SJSA1 (cell line): ENCODE data around the gene NT5C3A. TPM values are rescaled to one million over a fixed set of nuclear protein-coding genes. Genes with fewer than 3 reads are reported as not detected.
A peak's percentile ranks its signal among the peaks of the same experiment; 100 is the strongest.

Experiments
- DNase-seq, 2 experiments: peaks; one replicate each; pipeline ENCODE4 v3.0.0-alpha.2; 2015 to 2020; ENCODE audit warnings: low spot score in 2 of 2, low read depth in 1 of 2
- H3K27ac ChIP-seq: fragments of 250-450 bp; sonication (Bioruptor Pico); 2 replicates; pipeline ENCODE4 v1.5.1; 2020; ENCODE audit warnings: mild to moderate bottlenecking, moderate library complexity
- H3K27me3 ChIP-seq: fragments of 250-450 bp; sonication (Bioruptor Pico); replicated peaks from 2 replicates; pipeline ENCODE4 v1.5.1; 2020; ENCODE audit warnings: mild to moderate bottlenecking, moderate library complexity
- H3K36me3 ChIP-seq: fragments of 250-450 bp; sonication (Bioruptor Pico); 2 replicates; pipeline ENCODE4 v1.5.1; 2020; ENCODE audit warnings: mild to moderate bottlenecking
- H3K4me1 ChIP-seq: fragments of 250-450 bp; sonication (Bioruptor Pico); replicated peaks from 2 replicates; pipeline ENCODE4 v1.6.1; 2021; ENCODE audit warnings: mild to moderate bottlenecking
- H3K4me3 ChIP-seq: fragments of 250-450 bp; sonication (Bioruptor Pico); 2 replicates; pipeline ENCODE4 v1.5.1; 2020; ENCODE audit warnings: mild to moderate bottlenecking
- H3K9me3 ChIP-seq: fragments of 250-450 bp; sonication (Bioruptor Pico); replicated peaks from 2 replicates; pipeline ENCODE4 v1.5.1; 2020; ENCODE audit warnings: mild to moderate bottlenecking
- total RNA-seq: library from RNA; depleted of rRNA; stranded (reverse); fragments of >200 nt; shearing (Covaris generic); gene quantifications from 2 replicates; pipeline ENCODE4 v1.2.3, GENCODE V29; 2014

NT5C3A gene
- total RNA-seq, 1 experiment from 2014 or later = 31.1 TPM

- Histone ChIP-seq H3K27ac (peak overlapping the region; percentile 63), H3K27me3 (no peaks in the 10 kb centered on the region), H3K9me3 (no peaks in the 10 kb centered on the region), H3K36me3 (peaks cover 26% of the 10 kb centered on the region), H3K4me3 (no peak overlapping the region), H3K4me1 (peaks cover 13% of the 10 kb centered on the region)
- peak in 1 of 2 experiments; percentile 41 for DNase-seq
Measured at GRCh38 chr7:33091111-33091531, 28.5 kb upstream of the NT5C3A start.

GRCh38 chr7:33089142-33089541 lies 26.6 kb upstream of the NT5C3A start:
- DNase-seq = no peak
- H3K27ac ChIP-seq = no peak overlapping the region
- peaks cover 13% of the 10 kb centered on the region for H3K4me1 ChIP-seq

GRCh38 chr7:33087858-33088257 lies 25.3 kb upstream of the NT5C3A start:
- H3K4me3 ChIP-seq = no peak overlapping the region
- no peak overlapping the region for H3K27ac ChIP-seq
- no peaks in the 10 kb centered on the region for H3K9me3 ChIP-seq
- peaks cover 13% of the 10 kb centered on the region for H3K4me1 ChIP-seq
- no peaks in the 10 kb centered on the region for H3K36me3 ChIP-seq
- H3K27me3 ChIP-seq = no peaks in the 10 kb centered on the region
- DNase-seq = no peak

More at GRCh38 chr7:33089142-33089541, 26.6 kb upstream of the NT5C3A start:
- Histone ChIP-seq H3K4me3 (no peak overlapping the region), H3K36me3 (peaks cover 10% of the 10 kb centered on the region), H3K27me3 (no peaks in the 10 kb centered on the region), H3K9me3 (no peaks in the 10 kb centered on the region)

- H3K36me3 ChIP-seq = no peaks in the 10 kb centered on the region
- no peak for DNase-seq
- H3K9me3 ChIP-seq = no peaks in the 10 kb centered on the region
- no peak overlapping the region for H3K27ac ChIP-seq
- no peaks in the 10 kb centered on the region for H3K27me3 ChIP-seq
- no peak overlapping the region for H3K4me3 ChIP-seq
- peaks cover 13% of the 10 kb centered on the region for H3K4me1 ChIP-seq
Measured at GRCh38 chr7:33087356-33087755, 24.8 kb upstream of the NT5C3A start.

GRCh38 chr7:33079763-33080690 lies 17.5 kb upstream of the NT5C3A start:
- no peaks in the 10 kb centered on the region for H3K27me3 ChIP-seq
- no peaks in the 10 kb centered on the region for H3K4me1 ChIP-seq
- H3K27ac ChIP-seq = no peak overlapping the region
- no peak for DNase-seq
- no peaks in the 10 kb centered on the region for H3K9me3 ChIP-seq
- H3K4me3 ChIP-seq = no peak overlapping the region
- H3K36me3 ChIP-seq = no peaks in the 10 kb centered on the region

- Histone ChIP-seq H3K27me3 (no peaks in the 10 kb centered on the region), H3K4me3 (no peak overlapping the region), H3K4me1 (no peaks in the 10 kb centered on the region), H3K9me3 (no peaks in the 10 kb centered on the region), H3K36me3 (no peaks in the 10 kb centered on the region), H3K27ac (no peak overlapping the region)
- no peak for DNase-seq
Measured at GRCh38 chr7:33079096-33079495, 16.5 kb upstream of the NT5C3A start.

GRCh38 chr7:33076737-33077136 lies 14.2 kb upstream of the NT5C3A start:
- H3K9me3 ChIP-seq = no peaks in the 10 kb centered on the region
- no peaks in the 10 kb centered on the region for H3K36me3 ChIP-seq
- no peak overlapping the region for H3K27ac ChIP-seq
- peaks cover 14% of the 10 kb centered on the region for H3K4me1 ChIP-seq
- no peaks in the 10 kb centered on the region for H3K27me3 ChIP-seq
- DNase-seq = no peak
- no peak overlapping the region for H3K4me3 ChIP-seq

- Histone ChIP-seq H3K36me3 (no peaks in the 10 kb centered on the region), H3K9me3 (no peaks in the 10 kb centered on the region), H3K27me3 (no peaks in the 10 kb centered on the region), H3K4me3 (no peak overlapping the region), H3K27ac (no peak overlapping the region), H3K4me1 (peaks cover 18% of the 10 kb centered on the region)
- no peak for DNase-seq
Measured at GRCh38 chr7:33075818-33076518, 13.4 kb upstream of the NT5C3A start.

- no peak overlapping the region for H3K4me3 ChIP-seq
Measured at GRCh38 chr7:33073243-33073642, 10.7 kb upstream of the NT5C3A start.

GRCh38 chr7:33072471-33072870 lies 9.9 kb upstream of the NT5C3A start:
- peak in 1 of 2 experiments; percentile 35 for DNase-seq
- peak overlapping the region; percentile 46 for H3K27ac ChIP-seq
- peaks cover 5% of the 10 kb centered on the region; the same call in 1 of the 2 replicates for H3K9me3 ChIP-seq
- H3K36me3 ChIP-seq = no peaks in the 10 kb centered on the region
- H3K4me3 ChIP-seq = no peak overlapping the region
- no peaks in the 10 kb centered on the region for H3K27me3 ChIP-seq
- peaks cover 18% of the 10 kb centered on the region for H3K4me1 ChIP-seq

More at GRCh38 chr7:33073243-33073642, 10.7 kb upstream of the NT5C3A start:
- Histone ChIP-seq H3K27me3 (no peaks in the 10 kb centered on the region), H3K9me3 (peaks cover 5% of the 10 kb centered on the region; the same call in 1 of the 2 replicates), H3K27ac (no peak overlapping the region), H3K36me3 (no peaks in the 10 kb centered on the region), H3K4me1 (peaks cover 18% of the 10 kb centered on the region)
- DNase-seq = no peak

GRCh38 chr7:33070831-33071230 lies 8.3 kb upstream of the NT5C3A start:
- H3K36me3 ChIP-seq = no peaks in the 10 kb centered on the region
- no peak for DNase-seq
- H3K4me1 ChIP-seq = peaks cover 18% of the 10 kb centered on the region
- no peak overlapping the region for H3K4me3 ChIP-seq
- no peaks in the 10 kb centered on the region for H3K27me3 ChIP-seq
- H3K27ac ChIP-seq = no peak overlapping the region
- H3K9me3 ChIP-seq = peaks cover 7% of the 10 kb centered on the region; the same call in 1 of the 2 replicates

GRCh38 chr7:33070277-33070676 lies 7.7 kb upstream of the NT5C3A start:
- Histone ChIP-seq H3K9me3 (peaks cover 8% of the 10 kb centered on the region; the same call in 1 of the 2 replicates), H3K27ac (no peak overlapping the region), H3K4me1 (peaks cover 18% of the 10 kb centered on the region), H3K4me3 (no peak overlapping the region), H3K36me3 (no peaks in the 10 kb centered on the region), H3K27me3 (no peaks in the 10 kb centered on the region)
- no peak for DNase-seq

- no peak for DNase-seq
- H3K27me3 ChIP-seq = no peaks in the 10 kb centered on the region
- no peak overlapping the region for H3K27ac ChIP-seq
- H3K9me3 ChIP-seq = peaks cover 8% of the 10 kb centered on the region; the same call in 1 of the 2 replicates
- H3K36me3 ChIP-seq = no peaks in the 10 kb centered on the region
- no peak overlapping the region for H3K4me3 ChIP-seq
- H3K4me1 ChIP-seq = peaks cover 16% of the 10 kb centered on the region
Measured at GRCh38 chr7:33067921-33068320, 5.3 kb upstream of the NT5C3A start.

GRCh38 chr7:33066771-33067170 lies 4.2 kb upstream of the NT5C3A start:
- no peak overlapping the region for H3K27ac ChIP-seq
- peaks cover 4% of the 10 kb centered on the region for H3K4me1 ChIP-seq
- no peak overlapping the region for H3K4me3 ChIP-seq
- no peak for DNase-seq
- H3K9me3 ChIP-seq = peaks cover 8% of the 10 kb centered on the region; the same call in 1 of the 2 replicates
- peaks cover 5% of the 10 kb centered on the region for H3K36me3 ChIP-seq
- no peaks in the 10 kb centered on the region for H3K27me3 ChIP-seq
